ENCODE measurements around the gene G6PD. TPM values are rescaled to one million over a fixed set of nuclear protein-coding genes. Genes with fewer than 3 reads are reported as not detected.
"Not testable (repeated sequence)": the region's sequence is repeated elsewhere in the genome, so short reads cannot be mapped to it uniquely, and the experiment has no call there.

The G6PD gene
- total and polyA plus RNA-seq, 3 experiments from 2014 or later: 10.7 to 116 (median 108) TPM

GRCh38 chrX:154507673-154508383 is 38.8 kb downstream of the G6PD start:
- peaks cover 0 to 2% (median 0%) of the 10 kb centered on the region in 5 donors for H3K9me3 Mint-ChIP-seq
- no peak overlapping the region for H3K27ac ChIP-seq (ENCODE audit: low read depth, low read length)
- peaks cover 12 to 16% (median 14%) of the 10 kb centered on the region in 3 donors for H3K4me1 Mint-ChIP-seq
- H3K27me3 Mint-ChIP-seq: peaks cover 0 to 1% of the 10 kb centered on the region in 2 donors
- peaks cover 6 to 32% (median 9%) of the 10 kb centered on the region in 3 donors for H3K36me3 Mint-ChIP-seq
- no peak overlapping the region for H3K4me3 Mint-ChIP-seq
- ChIA-PET CTCF (no interaction called here), POLR2A (no interaction called here)
- no peak overlapping the region for H3K27ac Mint-ChIP-seq
- H3K36me3 ChIP-seq (ENCODE audit: insufficient read depth, low read length): peaks cover 4% of the 10 kb centered on the region
- no peaks in the 10 kb centered on the region for H3K27me3 ChIP-seq (ENCODE audit: insufficient read depth, low read length, poor library complexity, severe bottlenecking)
- H3K4me1 ChIP-seq (ENCODE audit: insufficient read depth, low read length): peaks cover 10% of the 10 kb centered on the region
- DNase-seq: no peak
- no peaks in the 10 kb centered on the region for H3K9me3 ChIP-seq (ENCODE audit: low read length)
- H3K4me3 ChIP-seq (ENCODE audit: low read length): no peak overlapping the region

- POLR2A ChIA-PET: no interaction called here
- Mint-ChIP-seq H3K4me3 (no peak overlapping the region), H3K4me1 (peaks cover 9 to 11% (median 10%) of the 10 kb centered on the region in 3 donors), H3K9me3 (peaks cover 0 to 2% (median 0%) of the 10 kb centered on the region in 5 donors), H3K36me3 (peaks cover 6 to 32% (median 9%) of the 10 kb centered on the region in 3 donors), H3K27ac (peak overlapping the region in 1 of 8 donors; percentile 85), H3K27me3 (peaks cover 0 to 1% of the 10 kb centered on the region in 2 donors)
- Histone ChIP-seq H3K4me1 (ENCODE audit: insufficient read depth, low read length) (peaks cover 8% of the 10 kb centered on the region), H3K9me3 (ENCODE audit: low read length) (no peaks in the 10 kb centered on the region), H3K36me3 (ENCODE audit: insufficient read depth, low read length) (peaks cover 4% of the 10 kb centered on the region), H3K4me3 (ENCODE audit: low read length) (no peak overlapping the region), H3K27me3 (ENCODE audit: insufficient read depth, low read length, poor library complexity, severe bottlenecking) (no peaks in the 10 kb centered on the region), H3K27ac (ENCODE audit: low read depth, low read length) (no peak overlapping the region)
- no peak for DNase-seq
- CTCF ChIA-PET: no interaction called here
Measured at GRCh38 chrX:154506483-154507332, 39.9 kb downstream of the G6PD start.

GRCh38 chrX:154505734-154506133 is 40.9 kb downstream of the G6PD start:
- H3K27me3 ChIP-seq (ENCODE audit: insufficient read depth, low read length, poor library complexity, severe bottlenecking): no peaks in the 10 kb centered on the region
- no peak overlapping the region for H3K27ac ChIP-seq (ENCODE audit: low read depth, low read length)
- H3K9me3 ChIP-seq (ENCODE audit: low read length): no peaks in the 10 kb centered on the region
- Mint-ChIP-seq H3K27me3 (peaks cover 0 to 1% of the 10 kb centered on the region in 2 donors), H3K4me3 (no peak overlapping the region), H3K27ac (no peak overlapping the region), H3K36me3 (peaks cover 6 to 29% (median 7%) of the 10 kb centered on the region in 3 donors), H3K4me1 (peaks cover under 1 to 1% (median under 1%) of the 10 kb centered on the region in 3 donors), H3K9me3 (peaks cover 0 to 2% (median 0%) of the 10 kb centered on the region in 5 donors)
- no peaks in the 10 kb centered on the region for H3K4me1 ChIP-seq (ENCODE audit: insufficient read depth, low read length)
- peaks cover 4% of the 10 kb centered on the region for H3K36me3 ChIP-seq (ENCODE audit: insufficient read depth, low read length)
- ChIA-PET POLR2A (no interaction called here), CTCF (no interaction called here)
- H3K4me3 ChIP-seq (ENCODE audit: low read length): no peak overlapping the region
- no peak for DNase-seq

GRCh38 chrX:154502989-154503388 is 43.7 kb downstream of the G6PD start:
- Mint-ChIP-seq H3K27me3 (peaks cover 0 to 1% of the 10 kb centered on the region in 2 donors), H3K4me1 (no peaks in the 10 kb centered on the region), H3K4me3 (no peak overlapping the region), H3K27ac (no peak overlapping the region), H3K9me3 (no peaks in the 10 kb centered on the region), H3K36me3 (peaks cover 0 to 13% (median 0%) of the 10 kb centered on the region in 3 donors)
- no peak for DNase-seq
- Histone ChIP-seq H3K9me3 (ENCODE audit: low read length) (no peaks in the 10 kb centered on the region), H3K27ac (ENCODE audit: low read depth, low read length) (no peak overlapping the region), H3K27me3 (ENCODE audit: insufficient read depth, low read length, poor library complexity, severe bottlenecking) (no peaks in the 10 kb centered on the region), H3K36me3 (ENCODE audit: insufficient read depth, low read length) (peaks cover 4% of the 10 kb centered on the region), H3K4me3 (ENCODE audit: low read length) (no peak overlapping the region), H3K4me1 (ENCODE audit: insufficient read depth, low read length) (no peaks in the 10 kb centered on the region)
- ChIA-PET POLR2A (interaction anchor here (0.7 kb wide), 1 partner anchor 8 kb away, joined by 8 read pairs; no protein-coding TSS in a partner anchor), CTCF (no interaction called here)

- ChIA-PET CTCF (no interaction called here), POLR2A (interaction anchor here (0.7 kb wide), 1 partner anchor 9 kb away, joined by 8 read pairs; no protein-coding TSS in a partner anchor)
- H3K27ac Mint-ChIP-seq: no peak overlapping the region
- H3K4me3 ChIP-seq (ENCODE audit: low read length): no peak overlapping the region
- DNase-seq: no peak
- peaks cover 4% of the 10 kb centered on the region for H3K36me3 ChIP-seq (ENCODE audit: insufficient read depth, low read length)
- H3K9me3 ChIP-seq (ENCODE audit: low read length): no peaks in the 10 kb centered on the region
- H3K27me3 ChIP-seq (ENCODE audit: insufficient read depth, low read length, poor library complexity, severe bottlenecking): no peaks in the 10 kb centered on the region
- peaks cover 0 to 1% of the 10 kb centered on the region in 2 donors for H3K27me3 Mint-ChIP-seq
- no peak overlapping the region for H3K27ac ChIP-seq (ENCODE audit: low read depth, low read length)
- no peaks in the 10 kb centered on the region for H3K4me1 Mint-ChIP-seq
- no peaks in the 10 kb centered on the region for H3K9me3 Mint-ChIP-seq
- no peaks in the 10 kb centered on the region for H3K4me1 ChIP-seq (ENCODE audit: insufficient read depth, low read length)
- H3K4me3 Mint-ChIP-seq: no peak overlapping the region
- peaks cover 0 to 13% (median 0%) of the 10 kb centered on the region in 3 donors for H3K36me3 Mint-ChIP-seq
Measured at GRCh38 chrX:154502098-154502497, 44.5 kb downstream of the G6PD start.

- H3K4me3 ChIP-seq (ENCODE audit: low read length); H3K4me1 ChIP-seq (ENCODE audit: insufficient read depth, low read length); H3K27ac ChIP-seq (ENCODE audit: low read depth, low read length); DNase-seq; H3K36me3 ChIP-seq (ENCODE audit: insufficient read depth, low read length); H3K36me3 Mint-ChIP-seq; H3K4me3 Mint-ChIP-seq; POLR2A ChIA-PET; H3K27me3 ChIP-seq (ENCODE audit: insufficient read depth, low read length, poor library complexity, severe bottlenecking); H3K9me3 Mint-ChIP-seq; H3K9me3 ChIP-seq (ENCODE audit: low read length); H3K27ac Mint-ChIP-seq; CTCF ChIA-PET; H3K27me3 Mint-ChIP-seq; H3K4me1 Mint-ChIP-seq: not testable (repeated sequence)
Measured at GRCh38 chrX:154501423-154501822, 45.2 kb downstream of the G6PD start.

- not testable (repeated sequence) for H3K9me3 Mint-ChIP-seq
Measured at GRCh38 chrX:154496591-154497137, 50.0 kb downstream of the G6PD start.

More at GRCh38 chrX:154496591-154497137, 50.0 kb downstream of the G6PD start:
- POLR2A ChIA-PET: interaction anchor here (0.6 to 0.7 kb wide), 2 partner anchors 11 to 28 kb away, joined by 3 read pairs; no protein-coding TSS in a partner anchor
- H3K36me3 ChIP-seq (ENCODE audit: insufficient read depth, low read length); H3K4me3 Mint-ChIP-seq; H3K36me3 Mint-ChIP-seq; H3K27me3 ChIP-seq (ENCODE audit: insufficient read depth, low read length, poor library complexity, severe bottlenecking); H3K4me1 ChIP-seq (ENCODE audit: insufficient read depth, low read length); DNase-seq; CTCF ChIA-PET; H3K4me1 Mint-ChIP-seq; H3K9me3 ChIP-seq (ENCODE audit: low read length); H3K27ac ChIP-seq (ENCODE audit: low read depth, low read length); H3K4me3 ChIP-seq (ENCODE audit: low read length); H3K27me3 Mint-ChIP-seq: not testable (repeated sequence)
- H3K27ac Mint-ChIP-seq: peak overlapping the region in 1 of 8 donors; percentile 60

Measured in CD8-positive, alpha-beta memory T cell (primary cell).